Dermis blood vessel endothelial cell (primary cell): ENCODE data around the gene BRD7. TPM values are rescaled to one million over a fixed set of nuclear protein-coding genes. Genes with fewer than 3 reads are reported as not detected.

Experiments used
- DNase-seq: peaks from one replicate; pipeline ENCODE4 v3.0.0; 2010
- total RNA-seq: library from RNA; depleted of rRNA; stranded (reverse); fragments of >200 nt; gene quantifications from 2 replicates; pipeline ENCODE4 v1.2.3, GENCODE V29; 2014

The BRD7 gene
- total RNA-seq, 1 donor from 2014 or later, result 44.6 TPM

DNA sequence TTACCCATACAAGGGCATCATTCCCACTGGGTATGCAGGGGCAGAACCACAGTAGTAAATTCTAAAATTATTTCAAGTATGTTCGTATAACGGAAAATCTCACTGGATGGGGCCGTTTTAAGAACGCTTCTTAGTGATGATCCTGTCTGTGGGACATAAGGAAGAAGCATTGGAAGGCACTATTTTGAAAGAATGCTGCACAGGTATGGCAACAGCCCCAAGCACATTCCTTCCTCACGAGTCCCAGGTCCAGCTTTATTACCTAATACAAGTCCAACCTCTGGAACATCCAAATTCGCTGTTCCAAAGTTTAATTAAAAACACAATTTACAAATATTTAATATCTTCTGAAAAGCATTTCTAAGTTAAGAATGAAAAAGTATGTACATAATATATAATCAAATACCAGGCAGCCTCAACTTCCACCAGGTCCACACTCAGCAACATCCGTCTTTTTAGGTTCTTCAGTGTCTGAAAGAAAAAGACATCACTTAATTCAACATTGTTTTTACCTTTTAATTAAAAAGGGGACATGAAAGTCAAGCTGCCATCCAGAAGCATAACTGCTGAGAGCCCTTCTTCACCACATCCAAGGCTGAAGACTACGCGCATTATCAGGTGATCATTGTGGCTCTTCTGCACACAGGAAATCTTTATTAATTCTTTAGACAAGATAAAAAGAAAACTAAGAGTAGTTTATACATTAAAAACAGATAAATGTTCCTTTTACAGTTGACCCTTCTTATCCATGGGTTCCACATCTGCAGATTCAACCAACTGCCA lies 49.8 kb downstream of the BRD7 start:
- no peak for DNase-seq

DNA sequence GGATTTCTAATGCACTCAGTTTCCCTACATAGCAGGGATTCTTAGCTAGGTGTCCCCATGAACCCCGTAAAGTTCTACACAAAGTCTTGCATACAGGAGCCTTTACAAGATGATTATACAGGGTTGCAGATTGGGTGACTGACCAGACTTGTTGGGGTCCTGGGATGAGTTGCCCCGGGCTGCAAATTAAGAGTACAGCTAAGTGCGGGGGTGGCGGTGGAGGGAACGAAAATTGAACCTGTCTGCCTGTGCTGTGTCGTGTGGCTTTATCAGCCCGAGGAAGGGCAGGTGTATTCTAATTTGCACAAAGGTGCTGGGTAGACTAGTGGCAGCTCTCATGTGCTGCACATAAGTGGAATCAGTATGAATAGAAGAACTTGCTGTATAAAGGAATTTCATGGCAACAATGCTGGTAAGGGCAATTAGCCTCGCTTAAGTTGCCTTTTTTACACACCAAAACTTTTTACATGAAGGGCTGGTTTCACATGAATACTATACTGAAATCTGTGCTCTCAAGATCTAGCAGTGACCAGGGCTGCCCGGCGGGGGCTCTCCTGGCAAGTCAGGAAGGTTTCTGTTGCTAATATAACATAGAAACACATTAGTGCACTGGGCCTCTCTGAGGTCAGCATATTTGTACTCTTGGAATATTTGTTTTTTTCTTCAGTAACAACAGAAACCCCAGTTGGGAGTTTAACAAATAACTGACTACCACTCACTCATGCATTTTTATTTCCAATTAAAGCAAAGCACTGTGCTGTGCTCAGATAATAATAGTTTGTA lies 51.7 kb downstream of the BRD7 start:
- DNase-seq, result no peak

DNA sequence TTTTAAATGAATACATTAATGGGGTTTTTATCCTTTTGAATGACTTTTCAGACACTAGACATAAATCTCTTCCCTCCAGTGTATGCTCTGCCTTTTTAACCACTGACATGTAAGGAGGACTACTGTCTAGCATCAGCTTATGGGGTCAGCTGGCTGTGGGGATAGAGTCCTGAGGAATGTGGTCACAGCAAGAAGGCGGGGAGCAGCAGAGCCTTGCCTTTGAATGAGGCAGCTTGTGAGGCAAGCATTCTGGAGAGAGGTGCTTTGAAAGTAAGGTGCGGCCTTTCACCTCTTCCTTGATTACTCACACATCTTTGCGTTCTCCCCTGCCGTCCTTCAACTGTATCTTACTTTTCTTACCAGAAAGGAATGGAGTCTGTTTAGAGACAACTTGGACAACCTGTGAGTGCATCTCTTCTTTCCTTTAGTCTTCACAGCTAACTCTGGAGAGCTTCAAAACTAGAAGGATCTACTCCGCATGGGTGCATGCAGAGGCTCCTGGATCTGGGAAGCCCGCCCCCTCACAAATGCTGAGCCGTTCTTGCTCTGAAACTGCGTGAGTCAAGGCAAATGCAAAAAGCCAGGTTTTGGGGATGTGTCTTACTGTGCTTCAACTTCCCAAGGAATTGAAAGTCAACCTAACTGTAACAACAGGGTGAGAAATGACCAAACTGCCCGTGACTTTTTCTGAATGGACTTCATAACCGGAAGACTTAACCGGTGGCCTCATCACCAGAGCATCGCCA lies 52.5 kb downstream of the BRD7 start:
- DNase-seq, result no peak

DNA sequence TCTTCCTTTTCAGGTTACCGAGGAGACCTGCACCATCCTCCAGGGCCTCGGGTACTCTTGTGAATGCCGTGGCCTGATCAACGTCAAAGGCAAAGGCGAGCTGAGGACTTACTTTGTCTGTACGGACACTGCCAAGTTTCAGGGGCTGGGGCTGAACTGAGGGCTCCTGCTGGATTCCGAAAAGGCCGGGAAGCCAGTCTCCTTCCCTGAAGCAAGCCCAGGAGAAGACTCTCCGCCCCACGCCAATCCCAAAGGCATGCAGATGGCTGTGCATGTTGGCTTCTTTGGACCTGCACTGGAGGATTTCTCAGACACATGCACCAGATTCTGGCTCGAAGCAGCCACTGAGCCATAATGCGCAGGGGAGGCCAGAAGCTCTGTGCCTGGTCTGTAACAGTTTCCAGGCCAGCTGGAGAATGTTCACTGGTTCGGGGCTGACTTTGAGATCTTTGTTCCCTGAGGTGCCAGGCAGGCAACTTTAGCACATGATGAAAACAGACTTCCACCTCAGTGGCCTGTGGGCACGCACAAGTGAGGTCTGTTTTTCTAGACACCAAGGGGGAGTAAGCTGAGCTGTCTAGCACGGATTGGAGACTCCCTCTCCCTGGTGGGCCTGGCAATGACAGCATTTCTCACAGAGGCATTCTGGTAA lies 53.3 kb downstream of the BRD7 start:
- no peak for DNase-seq

DNA sequence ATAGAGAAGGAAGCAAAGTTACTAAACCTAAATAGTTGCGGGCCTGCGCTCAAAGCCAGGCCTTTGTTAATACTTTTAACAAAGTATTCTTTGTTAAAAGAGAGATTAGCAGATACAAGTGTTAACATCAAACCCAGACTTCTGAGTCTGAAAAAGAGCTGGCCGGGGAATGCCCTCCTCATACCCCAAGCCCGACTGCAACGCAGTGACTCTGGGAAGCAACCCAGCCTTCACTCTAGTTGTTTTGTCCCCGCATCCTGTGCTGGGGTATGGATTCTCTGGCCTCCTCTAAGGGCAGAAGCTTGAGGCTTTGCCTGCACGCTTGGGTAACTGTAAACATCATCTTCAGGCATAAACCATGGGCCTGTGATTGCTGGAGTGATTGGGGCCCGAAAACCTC lies 54.1 kb downstream of the BRD7 start:
- DNase-seq, result no peak

DNA sequence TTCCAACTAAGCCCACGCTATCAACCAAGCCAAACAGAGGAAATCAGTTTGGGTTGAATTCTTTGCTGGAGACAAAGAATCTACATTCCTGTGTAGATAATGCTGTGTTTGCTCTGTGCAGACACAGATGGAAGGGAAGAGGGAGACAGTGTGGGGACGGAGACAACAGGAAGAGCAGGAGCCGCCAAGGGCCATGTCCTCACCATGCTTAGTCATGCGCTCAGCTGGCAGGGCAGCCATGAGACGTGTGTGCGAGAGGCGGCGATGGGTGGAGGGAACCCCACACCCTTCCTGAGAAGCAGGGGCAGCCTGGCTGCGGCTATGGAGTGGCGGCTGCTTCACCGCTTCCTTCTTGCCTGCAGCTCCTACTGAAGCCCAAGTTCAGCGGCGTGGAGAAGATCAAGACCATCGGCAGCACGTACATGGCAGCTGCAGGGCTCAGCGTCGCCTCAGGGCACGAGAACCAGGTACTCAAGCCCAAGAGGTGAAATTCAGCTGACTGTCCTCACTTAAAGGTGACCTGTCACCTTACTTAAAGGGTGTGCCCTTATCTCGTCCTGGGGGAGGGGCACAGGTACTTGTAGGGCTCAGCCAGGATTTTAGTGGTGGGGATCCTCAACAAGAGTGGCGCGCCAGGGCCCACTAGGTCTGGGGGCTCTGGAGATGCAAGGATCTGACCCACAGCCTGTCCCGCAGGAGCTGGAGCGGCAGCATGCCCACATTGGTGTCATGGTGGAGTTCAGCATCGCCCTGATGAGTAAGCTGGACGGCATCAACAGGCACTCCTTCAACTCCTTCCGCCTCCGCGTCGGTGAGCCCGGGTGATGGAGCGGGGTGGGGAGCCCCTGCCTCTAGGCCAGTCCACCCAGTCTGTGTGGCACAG lies 55.0 kb downstream of the BRD7 start:
- DNase-seq, result peak; percentile 19

DNA sequence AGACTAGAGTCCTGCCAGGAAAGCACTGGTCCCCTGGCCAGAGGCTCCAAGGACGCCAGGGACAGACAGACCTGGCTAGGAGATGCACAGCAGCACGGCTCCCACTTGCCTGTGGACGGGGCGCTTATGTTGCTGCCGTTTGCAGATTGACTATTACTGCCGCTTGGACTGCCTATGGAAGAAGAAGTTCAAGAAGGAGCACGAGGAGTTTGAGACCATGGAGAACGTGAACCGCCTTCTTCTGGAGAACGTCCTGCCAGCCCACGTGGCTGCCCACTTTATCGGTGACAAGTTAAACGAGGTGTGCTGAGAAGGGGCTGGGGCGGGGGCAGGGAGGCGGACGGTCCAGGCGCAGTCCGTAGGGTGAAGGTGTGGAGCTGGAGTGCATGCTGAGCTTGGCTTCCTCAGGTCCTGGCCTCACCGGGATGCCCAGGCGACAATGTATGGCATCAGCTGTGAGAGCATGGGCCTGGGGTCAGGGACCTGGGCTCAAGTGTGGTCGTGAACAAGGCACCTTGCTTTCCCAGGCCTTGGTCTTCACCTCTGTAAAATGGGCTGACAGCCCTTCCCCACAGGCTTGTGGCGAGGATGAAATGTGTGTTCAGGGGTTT lies 56.8 kb downstream of the BRD7 start:
- DNase-seq, result no peak

DNA sequence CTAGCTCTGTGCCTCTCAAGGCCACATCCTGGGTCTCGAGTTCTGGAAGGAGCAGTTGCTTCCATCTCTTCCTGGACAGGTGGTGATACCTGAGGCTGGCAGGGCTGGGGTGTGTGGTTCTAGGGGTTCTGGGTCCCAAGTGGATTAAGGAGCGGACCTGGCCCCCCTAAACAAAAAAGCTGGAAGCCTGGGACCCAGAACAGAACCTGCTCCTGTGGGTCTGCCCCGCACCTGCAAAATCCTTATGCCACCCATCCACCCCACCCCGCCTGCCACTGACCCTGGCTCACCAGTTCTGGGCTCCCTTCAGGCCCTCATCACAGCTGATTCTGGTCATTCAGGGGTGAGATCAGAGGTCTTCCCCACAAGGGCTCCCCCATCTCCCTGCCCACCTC lies 57.7 kb downstream of the BRD7 start:
- DNase-seq, result no peak

DNA sequence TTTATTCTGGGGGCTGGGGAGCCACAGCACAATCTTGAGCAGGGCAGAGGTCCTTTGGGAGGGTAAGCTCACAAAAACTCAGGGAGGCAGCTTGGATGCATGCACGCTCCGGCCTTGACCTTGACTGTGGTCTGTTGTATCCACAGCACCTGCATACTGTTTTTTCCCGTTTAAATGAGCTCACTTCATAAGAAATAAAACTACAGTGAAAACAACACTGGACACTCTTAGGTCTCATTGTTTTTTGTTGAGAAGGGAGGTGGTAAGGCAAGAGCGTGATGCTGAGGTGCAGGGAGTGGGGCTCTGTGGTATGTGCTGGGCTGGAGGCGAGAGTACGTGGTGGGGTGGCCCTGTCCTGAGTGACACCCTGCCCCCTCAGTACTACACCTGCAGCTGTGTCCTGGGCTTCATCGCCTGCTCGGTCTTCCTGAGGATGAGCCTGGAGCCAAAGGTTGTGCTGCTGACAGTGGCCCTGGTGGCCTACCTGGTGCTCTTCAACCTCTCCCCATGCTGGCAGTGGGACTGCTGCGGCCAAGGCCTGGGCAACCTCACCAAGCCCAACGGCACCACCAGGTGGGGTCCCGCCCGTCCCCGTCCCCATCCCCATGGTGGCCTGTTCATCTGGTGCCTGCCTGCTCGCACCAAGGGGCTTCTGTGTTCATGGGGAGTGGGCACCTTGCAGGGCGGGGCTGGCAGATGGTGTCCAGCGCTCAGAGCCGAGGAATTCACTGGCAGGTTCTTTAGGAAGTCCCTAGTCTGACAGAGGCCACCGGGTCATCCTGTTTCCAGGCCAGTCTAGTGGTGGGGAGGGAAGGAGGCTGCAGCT lies 58.3 kb downstream of the BRD7 start:
- DNase-seq, result no peak

DNA sequence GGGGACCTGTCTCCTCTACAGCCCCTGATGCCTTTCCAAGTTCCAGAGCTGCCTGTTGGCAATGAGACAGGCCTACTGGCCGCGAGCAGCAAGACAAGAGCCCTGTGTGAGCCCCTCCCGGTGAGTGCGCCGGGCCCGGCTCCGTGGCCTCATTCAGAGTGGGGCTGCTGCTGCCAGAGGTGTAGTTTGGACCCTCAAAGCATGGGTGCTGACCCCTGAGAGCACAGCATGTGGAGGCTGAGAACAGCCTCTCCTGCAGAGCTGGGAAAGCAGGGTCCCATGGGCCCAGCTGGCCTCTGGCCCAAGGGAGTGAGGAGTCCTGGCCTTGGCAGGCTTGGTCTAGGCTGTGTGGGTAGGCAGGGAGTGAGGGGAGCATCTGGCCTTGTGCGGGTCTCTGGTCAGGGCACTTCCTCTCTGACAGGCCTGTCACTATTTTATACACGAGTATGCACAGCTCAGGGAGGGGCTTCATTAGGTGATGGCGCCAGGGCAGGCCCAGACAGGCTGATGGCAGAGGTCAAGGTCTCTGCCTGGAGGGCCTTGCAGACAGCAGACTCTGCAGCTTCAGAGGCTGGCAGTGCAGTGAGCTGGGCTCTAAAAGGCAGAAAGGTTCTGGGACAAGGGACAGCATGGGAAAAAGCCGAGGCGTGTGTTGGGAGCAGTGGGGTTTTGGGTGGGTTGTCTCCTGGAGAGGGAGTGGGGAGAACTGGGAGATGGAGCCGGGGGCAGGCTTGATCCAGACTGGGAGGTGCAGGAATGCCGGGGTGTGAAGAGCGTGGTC lies 59.1 kb downstream of the BRD7 start:
- no peak for DNase-seq

DNA sequence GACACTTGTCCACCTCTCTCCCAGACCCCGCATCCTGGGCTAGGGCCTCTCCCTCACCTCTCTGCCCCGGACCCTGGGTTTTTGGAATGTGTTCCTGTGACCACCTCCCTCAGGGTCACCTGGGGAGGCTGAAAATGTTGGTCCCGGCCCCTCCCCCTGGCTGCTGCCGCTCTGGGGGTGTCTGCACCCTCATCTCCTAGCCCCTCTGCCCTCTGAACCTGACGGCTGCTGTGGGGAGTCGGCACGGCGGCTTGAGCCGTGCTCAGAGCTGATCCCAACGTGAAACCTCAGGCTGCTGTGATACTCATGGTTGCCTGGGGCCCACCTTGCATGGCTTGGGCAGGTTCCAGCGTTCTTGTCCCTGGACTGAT lies 59.6 kb downstream of the BRD7 start:
- no peak for DNase-seq

DNA sequence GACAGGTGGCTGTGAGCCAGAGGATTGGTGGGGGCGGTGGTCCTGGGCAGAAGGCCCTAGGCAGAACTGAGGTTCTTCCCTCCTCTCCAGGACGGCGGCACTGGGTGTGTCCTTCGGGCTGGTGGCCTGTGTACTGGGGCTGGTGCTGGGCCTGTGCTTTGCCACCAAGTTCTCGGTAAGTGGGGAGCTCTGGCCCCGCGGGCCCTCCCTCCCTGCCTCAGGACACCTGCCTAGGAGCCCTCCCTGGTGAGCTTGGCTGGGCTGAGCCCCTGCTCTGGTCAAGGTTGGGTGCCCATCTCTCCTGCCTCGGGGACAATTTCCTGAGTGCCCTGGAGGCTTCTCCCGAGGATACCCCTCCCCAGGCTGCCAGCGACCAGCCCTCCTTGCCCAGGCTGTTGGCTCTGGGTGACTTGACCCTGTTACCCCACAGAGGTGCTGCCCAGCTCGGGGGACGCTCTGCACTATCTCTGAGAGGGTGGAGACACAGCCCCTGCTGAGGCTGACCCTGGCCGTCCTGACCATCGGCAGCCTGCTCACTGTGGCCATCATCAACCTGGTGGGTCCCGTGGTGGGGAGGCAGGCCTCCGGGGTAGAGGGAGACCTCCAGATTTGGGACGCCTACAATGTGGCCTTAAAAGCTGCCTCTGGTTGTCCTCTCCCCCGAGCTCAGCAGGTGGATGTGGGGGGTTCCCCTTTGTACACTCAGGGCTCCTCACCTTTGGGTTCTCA lies 60.4 kb downstream of the BRD7 start:
- no peak for DNase-seq

DNA sequence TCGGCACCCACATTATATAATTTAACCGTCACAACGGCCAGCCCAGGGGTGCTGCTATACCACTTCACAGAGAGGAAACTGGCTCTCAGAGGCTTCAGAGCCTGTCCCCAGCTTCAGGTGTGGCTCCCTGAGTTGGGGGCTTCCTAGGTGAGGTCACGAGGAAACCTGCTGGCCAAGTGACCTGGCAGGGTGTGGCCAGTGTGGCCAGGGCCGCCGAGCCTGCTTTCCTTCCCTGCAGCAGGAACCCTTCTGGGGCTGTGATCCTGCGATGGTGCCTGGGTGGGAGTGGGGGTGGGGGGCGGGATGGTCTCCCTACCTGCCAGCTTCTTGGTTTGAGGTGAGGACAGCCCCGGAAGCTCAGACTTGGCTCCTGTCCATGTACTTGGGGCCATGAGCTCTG lies 62.5 kb downstream of the BRD7 start:
- DNase-seq, result no peak

DNA sequence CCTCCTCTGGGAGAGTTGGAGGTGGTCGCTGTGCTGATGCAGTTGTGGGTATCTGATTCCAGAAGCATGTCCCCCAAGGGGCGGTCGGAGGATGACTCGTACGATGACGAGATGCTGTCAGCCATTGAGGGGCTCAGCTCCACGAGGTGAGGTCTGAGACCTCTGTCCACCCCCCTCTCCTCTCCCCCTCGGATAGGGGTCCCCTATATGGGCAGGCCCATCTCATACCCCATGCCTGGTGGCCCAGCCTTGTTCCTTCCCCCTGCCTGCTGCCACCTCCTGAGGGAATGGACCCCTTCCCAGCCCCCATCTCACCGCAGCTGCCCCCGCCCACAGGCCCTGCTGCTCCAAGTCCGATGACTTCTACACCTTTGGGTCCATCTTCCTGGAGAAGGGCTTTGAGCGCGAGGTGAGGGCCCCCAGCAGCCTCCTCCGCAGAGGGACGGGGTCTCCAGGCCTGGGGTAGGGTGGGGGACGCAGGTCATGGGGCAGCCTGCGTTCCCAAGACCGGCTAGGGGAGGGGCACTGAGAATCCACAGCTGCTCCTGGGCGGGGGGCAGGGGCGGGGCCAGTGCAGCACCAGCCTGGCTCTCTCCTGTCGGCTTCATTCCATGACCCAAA lies 63.2 kb downstream of the BRD7 start:
- DNase-seq, result no peak

DNA sequence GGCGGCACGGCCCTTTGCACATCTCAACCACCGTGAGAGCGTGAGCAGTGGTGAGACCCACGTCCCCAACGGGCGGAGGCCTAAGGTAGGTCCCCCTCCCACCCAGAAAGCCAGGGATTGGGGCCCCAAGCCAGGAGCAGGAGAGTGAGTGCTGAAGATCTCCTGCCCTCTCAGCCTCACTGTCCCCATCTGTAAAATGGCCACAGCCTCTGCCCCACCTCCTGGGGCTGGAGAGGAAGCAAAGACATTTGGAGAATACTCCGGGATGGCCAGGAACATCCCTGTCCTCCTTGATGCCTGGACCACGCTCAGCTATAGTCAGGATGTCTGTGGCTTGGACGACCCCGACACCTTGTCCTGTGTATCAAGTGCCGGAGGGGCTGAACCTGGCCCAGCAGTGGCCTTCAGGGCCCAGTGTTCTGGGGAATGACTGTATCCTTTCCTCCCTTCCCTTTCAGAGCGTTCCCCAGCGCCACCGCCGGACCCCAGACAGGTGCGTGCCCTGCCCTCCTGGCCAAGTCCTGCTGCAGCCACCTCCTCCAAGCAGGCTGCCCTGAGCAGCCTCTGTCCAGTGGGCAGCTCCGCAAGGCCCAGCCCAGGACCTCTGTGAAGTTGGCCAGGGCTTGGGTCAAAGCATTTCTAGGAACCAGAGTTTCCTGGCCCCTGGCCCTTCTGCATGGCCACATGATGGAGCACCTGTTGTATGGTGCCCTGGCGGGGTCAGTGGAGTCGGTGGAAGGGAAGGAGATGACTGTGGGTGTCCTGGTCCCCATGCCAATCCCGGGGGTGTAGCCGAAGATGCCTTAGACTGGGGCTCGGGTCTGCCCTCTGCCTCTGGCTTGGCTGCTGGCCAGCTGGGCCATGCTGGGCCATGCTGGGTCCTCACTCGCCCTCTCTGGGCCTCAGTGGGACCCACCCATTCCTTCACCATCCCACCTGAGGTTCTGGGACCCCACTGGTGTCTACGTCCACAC lies 64.0 kb downstream of the BRD7 start:
- no peak for DNase-seq

DNA sequence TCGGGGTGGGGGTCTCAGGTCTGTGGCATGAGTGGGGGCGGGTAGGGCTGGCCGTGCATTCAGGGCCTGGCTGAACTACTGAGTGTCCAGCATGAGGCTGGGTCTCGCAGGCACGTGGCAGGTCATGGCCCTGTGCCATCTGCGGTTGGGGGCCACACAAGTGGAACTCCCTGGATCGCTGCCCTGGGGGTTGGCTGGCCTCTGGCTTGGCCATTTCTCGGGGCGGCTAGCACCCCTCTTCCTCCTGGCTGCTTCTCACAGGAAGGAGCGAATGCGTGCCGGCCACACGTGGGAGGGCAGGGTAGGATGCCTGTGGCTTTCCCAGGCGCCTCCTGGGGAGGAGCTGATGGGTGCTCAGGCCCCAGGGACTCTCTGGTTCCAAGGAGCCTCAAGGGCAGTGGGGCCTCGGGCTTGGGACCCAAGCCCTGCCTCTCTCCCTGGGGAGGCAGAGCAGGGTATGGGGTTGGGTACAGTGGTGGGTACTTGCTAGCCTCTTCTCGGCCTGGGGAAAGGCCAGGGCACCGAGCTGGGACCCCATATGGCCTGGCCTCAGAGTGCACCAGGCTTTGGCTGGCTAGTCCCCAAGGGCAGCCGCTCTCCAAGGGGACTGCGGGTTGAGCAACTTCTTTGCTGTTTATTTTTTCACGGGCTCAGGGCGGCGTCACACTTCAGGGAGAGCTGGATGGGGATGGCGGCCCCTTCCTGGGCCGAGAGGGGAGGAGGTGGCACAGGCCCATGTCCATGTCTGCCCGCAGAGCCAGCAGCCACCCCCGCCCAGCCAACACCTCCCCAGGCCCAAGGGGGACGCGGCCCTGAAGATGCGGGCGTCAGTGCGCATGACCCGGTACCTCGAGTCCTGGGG lies 65.0 kb downstream of the BRD7 start:
- no peak for DNase-seq
